Measurements from ENCODE around the gene ZNF853.
"Not testable (repeated sequence)": the region's sequence is repeated elsewhere in the genome, so short reads cannot be mapped to it uniquely, and the experiment has no call there.

ZNF853 gene

DNA sequence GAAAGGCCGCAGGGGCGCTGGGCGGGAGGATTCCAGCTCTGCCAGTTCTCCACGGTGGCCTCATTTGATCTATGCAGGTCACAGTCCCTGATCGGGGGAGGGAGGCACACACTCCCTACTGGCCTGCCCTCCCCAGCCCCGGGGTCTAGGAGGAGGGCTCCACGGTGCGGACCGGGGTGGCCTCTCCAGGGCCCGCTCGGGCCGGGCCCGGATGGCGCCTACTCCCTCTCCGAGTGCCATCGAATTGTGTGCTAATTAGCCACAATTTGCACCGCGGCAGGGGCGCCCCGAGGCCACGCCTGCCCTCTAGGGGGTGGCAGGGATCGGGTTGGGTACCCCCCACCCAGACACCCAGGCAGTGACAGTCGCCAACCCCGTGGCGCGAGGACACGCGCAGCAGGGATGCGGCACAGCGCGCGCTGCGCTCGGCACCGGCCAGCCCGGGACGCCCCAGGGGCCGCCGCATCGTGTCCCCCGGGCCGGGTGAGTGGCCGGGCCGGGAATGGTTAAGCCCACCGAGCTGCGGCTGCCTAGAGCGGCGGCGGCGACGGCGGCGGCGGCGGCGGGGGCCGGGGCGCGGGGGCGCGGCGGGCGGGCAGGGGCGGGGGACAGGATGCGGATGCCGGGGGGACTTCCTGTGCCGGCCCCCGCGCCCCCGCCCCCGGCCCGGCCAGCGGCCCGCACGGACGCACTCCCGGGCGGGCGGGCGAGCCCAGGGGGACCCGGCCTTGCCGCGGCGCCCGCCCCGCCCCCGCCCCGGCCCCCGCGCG is at the start of gene ZNF853:
ZNF853 (plus strand) TSS at position 658 of the 770 bp plus-strand sequence. CDS start 565 bp downstream, outside the sequence.
- peak; percentile 63 for DNase-seq

DNA sequence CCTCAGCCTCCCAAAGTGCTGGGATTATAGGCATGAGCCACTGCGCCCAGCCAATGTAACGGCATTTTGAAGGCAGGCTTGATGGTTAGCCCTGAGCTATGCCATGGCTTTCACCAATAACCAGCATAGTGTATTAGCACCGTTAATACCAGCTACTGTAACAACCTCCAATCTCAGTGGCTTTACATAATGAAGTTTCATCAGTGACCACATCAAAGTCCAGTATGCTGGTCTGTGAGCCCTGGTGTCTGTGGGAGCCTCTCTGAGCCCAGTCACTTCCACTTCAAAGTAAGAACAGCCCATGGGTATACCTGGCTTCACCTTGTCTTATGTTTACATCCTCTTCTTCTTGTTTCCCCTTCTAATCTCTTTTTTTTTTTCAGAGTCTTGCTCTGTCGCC is 49.8 kb upstream of the ZNF853 start:
- DNase-seq = no peak

DNA sequence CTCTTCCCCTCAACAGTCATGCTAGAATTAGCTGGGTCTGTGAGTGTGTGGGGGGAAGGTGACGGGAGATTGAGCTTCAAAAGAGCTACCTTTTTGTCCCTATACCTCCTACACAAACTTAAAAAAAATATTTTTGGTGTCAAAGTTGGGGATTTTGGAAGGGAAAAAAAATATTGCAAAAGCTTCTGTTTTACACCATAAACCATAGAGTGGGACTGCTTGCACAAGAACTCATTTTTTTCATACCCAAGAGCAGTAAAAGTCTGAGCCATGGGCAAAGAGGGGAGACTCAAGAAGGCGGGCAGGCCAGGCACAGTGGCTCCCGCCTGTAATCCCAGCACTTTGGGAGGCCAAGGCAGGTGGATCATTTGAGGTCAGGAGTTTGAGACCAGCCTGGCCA is 47.5 kb upstream of the ZNF853 start:
- DNase-seq = no peak

DNA sequence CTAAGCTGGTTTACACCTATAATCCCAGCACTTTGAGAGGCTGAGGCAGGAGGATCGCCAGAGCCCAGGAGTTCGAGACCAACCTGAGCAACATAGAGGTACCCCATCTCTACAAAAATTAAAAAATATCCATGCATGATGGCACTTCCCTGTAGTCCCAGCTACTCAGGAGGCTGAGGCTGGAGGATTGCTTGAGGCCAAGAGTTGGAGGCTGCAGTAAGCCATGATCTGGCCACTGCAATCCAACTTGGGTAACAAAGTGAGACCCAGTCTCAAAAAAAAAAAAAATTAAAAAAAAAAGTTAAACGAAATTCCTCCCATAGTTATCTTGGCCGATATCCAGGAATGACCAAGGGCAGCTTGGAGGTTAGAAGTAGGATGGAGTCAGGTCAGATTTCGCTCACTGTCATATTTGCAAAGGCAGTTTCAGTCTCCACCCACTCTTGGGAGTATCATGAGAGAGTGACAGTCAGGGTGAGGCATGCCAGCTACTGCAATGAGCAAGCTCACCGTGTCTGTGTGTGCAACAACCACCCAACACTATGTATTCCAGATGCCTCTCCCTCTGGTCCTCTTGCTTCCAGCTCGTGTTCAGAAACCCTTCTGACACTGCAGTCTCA is 44.1 kb upstream of the ZNF853 start:
- DNase-seq = no peak

DNA sequence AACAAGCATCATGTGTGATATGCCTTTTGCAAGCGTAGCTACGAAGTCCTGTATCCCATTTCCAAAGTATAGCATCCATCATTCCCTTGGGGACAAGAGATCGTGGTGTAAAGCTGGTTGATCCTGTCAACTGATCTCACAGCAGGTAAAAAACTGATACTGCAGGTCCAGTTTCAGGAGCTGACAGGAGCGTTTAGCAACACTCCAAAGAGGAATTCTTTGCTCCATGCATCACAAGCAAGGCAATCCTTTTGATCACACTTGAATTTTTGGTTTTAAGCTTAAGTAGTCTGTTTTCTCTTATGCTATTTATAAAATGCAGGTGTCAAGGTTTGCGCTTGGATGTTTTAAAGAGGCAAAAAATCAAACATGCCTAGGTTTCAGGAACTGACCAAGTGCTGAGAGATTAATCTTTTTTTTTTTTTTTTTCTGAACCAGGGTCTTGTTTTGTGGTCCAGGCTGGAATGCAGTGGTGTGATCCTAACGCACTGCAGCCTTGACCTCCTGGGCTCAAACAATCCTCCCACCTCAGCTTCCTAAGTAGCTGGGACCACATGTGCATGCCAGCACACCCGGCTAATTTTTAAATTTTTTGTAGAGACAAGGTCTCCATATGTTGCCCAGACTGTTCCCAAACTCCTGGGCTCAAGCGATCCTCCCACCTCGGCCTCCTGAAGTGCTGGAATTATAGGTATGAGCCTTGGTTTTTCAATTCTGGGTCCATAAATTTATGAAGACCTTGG is 40.0 kb upstream of the ZNF853 start:
- DNase-seq = no peak

DNA sequence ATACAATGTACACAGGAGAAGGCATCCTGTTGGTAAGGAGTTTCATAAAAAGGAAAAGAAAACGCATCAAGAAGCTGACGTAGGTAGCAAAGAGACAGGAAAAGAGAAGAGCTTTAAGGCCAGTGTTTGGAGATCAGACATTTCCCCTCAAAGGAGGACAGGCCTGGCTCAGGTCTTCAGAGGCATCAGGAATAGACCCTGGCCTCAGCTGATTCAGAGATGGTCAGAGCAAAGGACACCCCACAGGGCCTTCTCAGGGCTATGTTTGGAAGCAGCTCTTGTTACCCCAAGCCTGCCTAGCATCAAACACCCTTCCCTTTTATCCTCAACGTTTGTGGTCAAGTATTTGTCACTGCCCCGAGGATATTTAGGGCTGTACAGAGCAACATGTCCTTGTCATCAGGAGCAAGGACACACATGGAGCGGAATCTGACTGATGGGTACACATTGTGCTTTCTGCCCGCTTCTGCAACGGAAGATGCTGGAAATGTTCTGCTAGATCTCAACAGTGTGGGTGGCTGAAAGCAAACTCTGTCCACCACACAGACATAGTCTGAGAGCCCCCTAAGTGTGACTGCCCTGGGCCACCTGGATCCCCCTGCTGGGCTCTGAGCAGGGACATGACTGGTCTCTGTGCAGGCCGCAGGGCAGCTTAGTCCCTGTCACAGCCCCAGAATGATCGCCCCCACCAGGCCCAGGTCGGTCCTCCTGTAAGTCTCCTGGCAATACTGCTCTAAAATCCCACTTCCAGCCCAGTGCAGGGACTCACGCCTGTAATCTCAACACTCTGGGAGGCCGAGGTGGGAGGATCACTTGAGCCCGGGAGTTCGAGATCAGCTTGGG is 39.2 kb upstream of the ZNF853 start:
- DNase-seq = no peak

DNA sequence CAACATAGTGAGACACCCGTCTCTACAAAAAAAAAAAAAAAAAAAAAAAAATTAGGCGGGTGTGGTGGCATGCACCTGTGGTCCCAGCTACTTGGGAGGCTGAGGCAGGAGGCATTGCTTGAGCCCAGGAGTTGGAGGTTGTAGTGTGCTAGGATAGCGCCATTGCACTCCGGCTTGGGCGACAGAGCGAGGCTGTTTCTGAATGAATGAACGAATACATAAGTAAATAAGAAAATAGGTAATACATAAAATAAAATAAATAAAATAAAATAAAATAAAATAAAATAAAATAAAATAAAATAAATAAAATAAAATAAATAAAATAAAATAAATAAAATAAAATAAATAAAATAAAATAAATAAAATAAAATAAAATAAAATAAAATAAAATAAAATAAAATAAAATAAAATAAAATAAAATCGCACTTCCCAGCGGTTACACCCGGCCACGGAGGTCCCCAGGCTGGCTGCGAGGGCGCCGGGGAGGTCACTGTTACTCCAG is 38.5 kb upstream of the ZNF853 start:
- DNase-seq = not testable (repeated sequence)

DNA sequence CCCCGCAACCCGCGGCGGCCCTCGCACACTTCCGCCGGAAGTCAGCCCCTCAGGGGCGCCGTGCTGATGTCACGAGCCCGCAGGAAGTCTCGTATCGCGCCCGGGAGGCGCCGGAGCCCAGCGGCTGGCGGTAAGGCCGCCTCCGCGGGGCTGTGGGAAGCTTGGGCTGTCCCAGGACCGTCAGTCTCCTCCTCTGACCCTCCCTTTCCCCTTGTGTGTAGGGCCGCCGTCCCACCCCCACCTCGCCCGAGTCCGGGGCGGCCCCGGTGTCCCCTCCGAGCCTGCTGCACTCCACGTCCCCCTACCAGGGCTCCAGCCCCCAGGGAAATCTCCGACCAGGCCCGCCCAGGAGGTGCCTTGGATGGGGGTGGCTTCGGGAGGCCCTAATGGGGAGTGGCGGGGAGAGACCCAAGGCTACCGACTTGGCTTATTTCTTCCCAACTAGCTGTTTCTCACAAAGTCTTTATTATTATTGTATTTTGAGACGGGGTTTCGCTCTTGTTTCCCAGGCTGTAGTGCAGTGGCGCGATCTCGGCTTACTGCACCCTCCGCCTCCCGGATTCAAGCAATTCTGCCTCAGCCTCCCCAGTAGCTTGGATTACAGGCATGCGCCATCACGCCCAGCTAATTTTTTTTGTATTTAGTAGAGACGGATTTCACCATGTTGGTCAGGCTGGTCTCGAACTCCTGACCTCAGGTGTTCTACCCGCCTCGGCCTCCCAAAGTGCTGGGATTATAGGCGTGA is 37.9 kb upstream of the ZNF853 start, which contains the start of gene ZDHHC4:
ZDHHC4 (plus strand) TSS at position 86 of the 745 bp plus-strand sequence. CDS start 3,108 bp downstream, outside the sequence.
- DNase-seq = peak; percentile 95

DNA sequence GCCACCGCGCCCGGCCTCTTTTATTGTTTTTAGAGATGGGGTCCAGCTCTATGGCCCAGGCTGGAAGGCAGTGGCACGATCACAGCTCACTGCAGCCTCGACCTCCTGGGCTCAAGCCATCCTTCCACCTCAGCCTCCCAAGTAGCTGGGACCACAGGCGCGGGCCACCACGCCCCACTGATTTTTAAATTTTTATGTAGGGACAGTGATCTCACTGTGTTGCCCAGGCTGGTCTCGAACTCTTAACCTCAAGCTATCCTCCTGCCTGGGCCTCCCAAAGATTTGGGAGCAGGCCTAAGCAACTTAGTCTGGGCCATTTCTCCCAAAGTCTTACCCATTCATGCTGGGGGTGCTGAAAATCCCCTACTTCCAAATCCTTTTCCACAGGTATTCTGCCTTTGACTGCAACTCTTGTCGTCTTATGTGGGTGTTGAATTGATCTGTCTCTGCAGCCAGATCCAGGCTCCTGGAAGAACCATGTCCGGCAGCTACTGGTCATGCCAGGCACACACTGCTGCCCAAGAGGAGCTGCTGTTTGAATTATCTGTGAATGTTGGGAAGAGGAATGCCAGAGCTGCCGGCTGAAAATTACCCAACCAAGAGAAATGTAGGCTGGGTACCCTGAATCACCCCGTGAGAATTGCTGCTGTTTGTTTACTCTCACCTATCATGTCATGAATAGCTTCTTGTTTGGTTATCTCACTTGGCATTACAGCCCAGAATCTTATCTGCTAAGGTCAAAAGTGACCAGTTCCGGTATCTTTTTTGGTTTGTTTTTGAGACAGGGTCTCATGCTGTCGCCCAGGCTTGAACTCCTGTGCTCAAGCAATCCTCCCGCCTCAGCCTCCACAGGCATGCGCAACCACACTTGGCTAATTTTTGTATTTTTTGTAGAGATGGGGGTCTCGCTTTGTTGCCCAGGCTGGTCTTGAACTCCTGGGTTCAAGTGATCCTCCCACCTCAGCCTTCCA is 37.0 kb upstream of the ZNF853 start:
- DNase-seq = no peak

DNA sequence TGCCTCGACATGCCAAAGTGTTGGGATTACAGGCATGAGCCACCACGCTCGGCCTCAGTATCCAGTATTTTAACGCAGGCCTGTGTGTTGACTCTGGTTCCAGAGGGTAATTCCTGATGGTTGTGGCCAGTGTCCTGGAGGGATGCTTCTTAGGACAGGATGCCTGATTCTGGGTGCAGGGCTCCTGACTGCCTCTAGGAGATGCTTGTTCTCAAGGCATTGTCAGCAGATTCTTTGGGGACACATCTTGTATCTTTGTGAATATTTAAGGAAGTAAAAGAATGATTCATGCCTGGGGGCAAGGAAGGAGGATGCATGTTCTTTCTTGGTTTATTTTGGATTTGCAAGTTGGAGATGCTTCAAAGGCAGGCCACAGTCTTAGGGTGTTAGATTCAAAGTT is 36.0 kb upstream of the ZNF853 start:
- DNase-seq = no peak

DNA sequence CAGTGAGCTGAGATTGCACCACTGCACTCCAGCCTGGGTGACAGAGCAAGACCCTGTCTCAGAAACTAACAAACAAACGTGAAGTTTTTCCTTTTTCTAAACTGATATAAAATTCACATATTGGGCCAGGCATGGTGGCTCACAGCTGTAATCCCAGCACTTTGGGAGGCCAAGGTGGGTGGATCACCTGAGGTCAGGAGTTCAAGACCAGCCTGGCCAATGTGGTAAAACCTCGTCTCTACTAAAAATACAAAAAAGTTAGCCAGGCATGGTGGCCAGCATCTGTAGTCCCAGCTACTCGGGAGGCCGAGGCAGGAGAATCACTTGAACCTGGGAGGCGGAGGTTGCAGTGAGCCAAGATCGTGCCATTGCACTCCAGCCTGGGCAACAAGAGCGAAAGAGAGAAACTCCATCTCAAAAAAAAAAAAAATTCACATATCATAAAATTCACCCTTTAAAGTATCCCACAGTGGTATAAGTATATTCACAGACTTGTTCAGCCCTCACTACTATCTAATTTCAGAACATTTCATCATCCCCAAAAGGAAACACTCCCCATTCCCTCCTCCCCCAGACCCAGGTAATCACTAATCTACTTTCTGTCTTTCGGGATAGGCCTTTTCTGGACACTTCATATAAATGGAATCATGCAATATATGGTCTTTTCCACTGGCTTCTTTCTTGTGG is 29.5 kb upstream of the ZNF853 start:
- DNase-seq = not testable (repeated sequence)

DNA sequence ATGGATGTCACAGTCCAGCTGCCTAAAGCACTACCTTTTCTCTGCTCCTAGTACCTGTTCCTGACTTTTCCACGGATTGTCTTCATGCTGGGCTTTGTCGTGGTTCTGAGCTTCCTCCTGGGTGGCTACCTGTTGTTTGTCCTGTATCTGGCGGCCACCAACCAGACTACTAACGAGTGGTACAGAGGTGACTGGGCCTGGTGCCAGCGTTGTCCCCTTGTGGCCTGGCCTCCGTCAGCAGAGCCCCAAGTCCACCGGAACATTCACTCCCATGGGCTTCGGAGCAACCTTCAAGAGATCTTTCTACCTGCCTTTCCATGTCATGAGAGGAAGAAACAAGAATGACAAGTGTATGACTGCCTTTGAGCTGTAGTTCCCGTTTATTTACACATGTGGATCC is 26.8 kb upstream of the ZNF853 start:
- no peak for DNase-seq

DNA sequence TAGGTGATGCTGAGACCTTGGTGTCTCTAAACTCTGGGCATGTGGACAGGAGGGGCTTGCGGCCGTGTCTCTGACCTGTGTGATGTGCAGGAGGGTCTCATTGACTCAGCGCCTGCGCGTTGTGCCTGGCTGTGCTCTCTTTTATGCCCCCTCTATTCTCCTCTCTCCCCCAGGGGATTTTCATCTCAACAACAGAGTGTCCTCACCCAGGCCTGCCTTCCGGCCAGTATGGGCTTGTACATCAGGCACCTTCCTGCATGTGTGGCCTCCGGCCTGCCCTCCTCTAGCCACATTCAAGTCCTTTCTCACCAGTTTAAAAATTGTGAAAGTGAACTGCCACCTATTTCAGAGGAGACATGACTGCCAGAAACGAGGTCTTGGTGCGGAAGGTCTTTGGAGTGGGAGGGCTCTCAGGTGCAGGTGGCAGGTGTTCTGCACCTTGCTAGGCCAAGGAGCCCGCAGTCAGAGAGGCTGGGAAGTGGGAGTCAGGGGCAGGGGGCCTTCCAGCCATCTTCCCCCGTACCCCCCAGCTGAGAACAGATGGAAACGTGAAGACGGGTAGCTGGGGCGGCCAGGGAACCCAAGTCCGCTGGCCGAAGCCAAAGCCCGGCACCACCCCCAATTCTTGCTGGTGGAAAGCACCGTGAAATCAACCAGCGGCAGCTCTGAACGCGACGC is 26.1 kb upstream of the ZNF853 start:
- no peak for DNase-seq

DNA sequence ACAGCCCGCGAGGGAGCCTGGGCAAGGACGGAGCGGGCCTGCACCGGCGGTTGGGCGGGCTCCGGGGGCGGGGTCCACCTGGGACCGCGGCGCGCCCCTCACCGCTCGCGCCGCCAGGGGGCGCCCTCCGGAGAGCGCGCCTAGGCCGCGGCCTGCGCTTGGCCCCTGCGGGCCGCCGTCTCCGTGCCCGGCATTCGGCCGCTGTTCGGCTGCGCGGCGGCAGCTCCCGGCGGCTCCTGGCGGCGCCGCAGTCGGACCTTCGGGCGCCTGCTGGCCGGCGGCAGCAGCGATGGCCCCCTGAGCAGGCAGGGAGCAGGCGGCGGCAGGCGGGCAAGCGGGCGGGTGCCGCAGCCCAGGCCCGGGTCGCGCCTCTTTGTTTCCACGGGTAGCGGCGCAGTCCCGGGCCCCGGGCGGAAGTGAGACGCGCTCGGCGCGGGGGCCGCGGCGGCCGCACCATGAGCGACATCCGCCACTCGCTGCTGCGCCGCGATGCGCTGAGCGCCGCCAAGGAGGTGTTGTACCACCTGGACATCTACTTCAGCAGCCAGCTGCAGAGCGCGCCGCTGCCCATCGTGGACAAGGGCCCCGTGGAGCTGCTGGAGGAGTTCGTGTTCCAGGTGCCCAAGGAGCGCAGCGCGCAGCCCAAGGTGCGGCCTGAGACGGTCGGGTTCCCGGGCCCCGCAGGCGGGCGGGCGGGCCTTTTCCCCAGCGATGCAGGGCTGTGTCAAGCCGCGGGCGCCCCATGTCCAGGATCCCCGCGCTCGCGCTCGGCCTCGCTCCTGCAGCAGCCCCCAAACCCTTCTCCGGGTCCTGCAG is 25.4 kb upstream of the ZNF853 start, which contains the start of gene INTS15:
INTS15 (plus strand) TSS at position 193 of the 816 bp plus-strand sequence; CDS start at position 456, 263 bp downstream.
- DNase-seq = peak; percentile 85

DNA sequence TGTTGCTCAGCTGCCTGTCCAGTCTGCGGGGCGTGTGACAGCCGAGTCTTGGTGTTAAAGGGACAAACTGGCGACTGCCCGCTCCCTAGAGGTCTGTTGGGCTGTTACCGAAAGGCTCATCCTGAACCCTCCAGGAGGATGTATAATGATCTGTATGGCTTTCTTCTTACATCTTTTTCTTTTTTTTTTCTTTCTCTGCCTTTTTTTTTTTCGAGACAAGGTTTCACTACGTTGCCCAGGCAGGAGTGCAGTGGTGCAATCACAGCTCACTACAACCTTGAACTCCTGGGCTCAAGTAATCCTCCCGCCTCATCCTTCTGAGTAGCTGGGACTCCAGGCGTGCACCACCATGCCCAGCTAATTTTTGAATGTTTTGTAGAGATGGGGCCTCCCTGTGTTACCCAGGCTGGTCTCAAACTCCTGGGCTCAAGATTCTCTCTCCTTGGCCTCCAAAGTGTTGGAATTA is 24.7 kb upstream of the ZNF853 start:
- no peak for DNase-seq

DNA sequence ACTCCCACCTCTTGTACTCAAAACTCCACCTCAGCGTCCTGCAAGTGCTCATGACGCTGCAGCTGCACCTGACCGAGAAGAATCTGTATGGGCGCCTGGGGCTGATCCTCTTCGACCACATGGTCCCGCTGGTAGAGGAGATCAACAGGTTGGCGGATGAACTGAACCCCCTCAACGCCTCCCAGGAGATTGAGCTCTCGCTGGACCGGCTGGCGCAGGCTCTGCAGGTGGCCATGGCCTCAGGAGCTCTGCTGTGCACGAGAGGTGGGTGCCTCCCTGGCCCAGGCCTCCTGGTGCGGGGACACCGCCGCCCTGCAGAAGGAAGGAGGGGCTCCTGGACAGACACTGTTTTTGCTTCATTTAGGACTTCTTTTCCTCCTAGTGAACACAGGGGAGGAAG is 15.3 kb upstream of the ZNF853 start:
- no peak for DNase-seq

DNA sequence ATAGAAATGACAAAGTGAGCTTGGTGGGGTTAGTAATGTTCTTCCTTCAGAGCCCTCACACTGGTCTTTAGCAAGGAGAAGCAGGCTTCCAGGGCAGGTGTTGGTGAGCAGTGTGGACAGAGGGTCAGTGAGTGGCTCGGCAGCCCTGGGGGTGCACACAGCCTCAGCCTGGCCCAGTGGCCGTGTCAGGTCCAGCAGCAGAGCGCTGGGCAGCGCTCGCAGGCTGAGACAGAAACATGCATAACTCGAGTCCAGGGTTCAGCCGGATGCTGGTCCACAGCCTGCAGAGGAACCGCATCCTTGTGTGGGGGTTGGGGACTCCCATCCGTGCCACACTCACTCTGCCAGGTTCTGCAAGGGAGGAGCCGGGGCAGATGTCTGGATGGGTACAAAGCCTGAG is 11.0 kb upstream of the ZNF853 start:
- no peak for DNase-seq
